IMR-90 (cell line): ENCODE data around the gene TIA1. TPM values are rescaled to one million over a fixed set of nuclear protein-coding genes. Genes with fewer than 3 reads are reported as not detected.

Source experiments
- ATAC-seq: fragments of 200-7000 bp; cut with Tn5 transposase; 2 replicates; pipeline ENCODE4 v1.9.1; 2020; ENCODE audit warnings: low read depth, mild to moderate bottlenecking, moderate library complexity
- BruUV-seq: library from RNA; stranded (reverse); fragments of 400-500 nt; replicated peaks from 2 replicates; lab custom pipeline; 2021; lab: Mats Ljungman, UMichigan
- CTCF ChIA-PET: fragments of 300-600 bp; formaldehyde crosslinking; extraction: SDS; loops from one replicate; lab custom pipeline; 2021; ENCODE audit warnings: antibody characterized with exemption; lab: Yijun Ruan, JAX
- POLR2A ChIA-PET: fragments of 300-600 bp; sonication (Branson Sonifier 250); formaldehyde crosslinking; loops from one replicate; lab custom pipeline; 2022; ENCODE audit warnings: antibody characterized with exemption; ENCODE audit not compliant: unreplicated experiment; lab: Charles Lee
- DNase-seq: peaks from one replicate; pipeline ENCODE4 v3.0.0; 2013
- H2AFZ ChIP-seq: replicated peaks from 2 replicates; pipeline ENCODE3; 2013; ENCODE audit warnings: low read length, mild to moderate bottlenecking; ENCODE audit not compliant: poor library complexity
- H2AK5ac ChIP-seq: 2 replicates; pipeline ENCODE4 v1.6.1; 2013; ENCODE audit warnings: low read depth, low read length, inconsistent platforms
- H2AK9ac ChIP-seq: replicated peaks from 2 replicates; pipeline ENCODE3; 2013; ENCODE audit warnings: mild to moderate bottlenecking, low read depth, low read length, moderate library complexity; ENCODE audit not compliant: poor library complexity
- H2BK120ac ChIP-seq: 2 replicates; pipeline ENCODE4 v1.6.1; 2013; ENCODE audit warnings: low read depth, low read length, inconsistent platforms
- H2BK15ac ChIP-seq: 3 replicates; pipeline ENCODE4 v1.6.1; 2013; ENCODE audit warnings: low read depth, low read length, inconsistent platforms
- H2BK20ac ChIP-seq: 2 replicates; pipeline ENCODE4 v1.6.1; 2013; ENCODE audit warnings: low read depth, mild to moderate bottlenecking, inconsistent platforms, low read length, moderate library complexity
- H2BK5ac ChIP-seq: 2 replicates; pipeline ENCODE4 v1.6.1; 2013; ENCODE audit warnings: mild to moderate bottlenecking, low read depth, low read length, inconsistent platforms; ENCODE audit not compliant: poor library complexity, severe bottlenecking
- H3K14ac ChIP-seq: replicated peaks from 2 replicates; pipeline ENCODE4 v1.6.1; 2013; ENCODE audit warnings: low read depth, low read length, inconsistent platforms
- H3K18ac ChIP-seq: 2 replicates; pipeline ENCODE4 v1.6.1; 2013; ENCODE audit warnings: low read depth, low read length, control low read depth
- H3K23ac ChIP-seq: 2 replicates; pipeline ENCODE4 v1.6.1; 2013; ENCODE audit warnings: low read depth, low read length, inconsistent platforms
- H3K27ac ChIP-seq: 2 replicates; pipeline ENCODE4 v1.5.1; 2013; ENCODE audit warnings: mild to moderate bottlenecking, control low read depth, low read length; ENCODE audit not compliant: insufficient read depth
- H3K27me3 ChIP-seq: 2 replicates; pipeline ENCODE4 v1.6.1; 2013; ENCODE audit warnings: low read length; ENCODE audit not compliant: control insufficient read depth, insufficient read depth
- H3K36me3 ChIP-seq: 2 replicates; pipeline ENCODE4 v1.6.1; 2013; ENCODE audit warnings: low read length, mixed read lengths; ENCODE audit not compliant: control insufficient read depth, insufficient read depth
- H3K4ac ChIP-seq: 2 replicates; pipeline ENCODE4 v1.6.1; 2013; ENCODE audit warnings: low read depth, low read length, inconsistent platforms
- H3K4me1 ChIP-seq: 2 replicates; pipeline ENCODE4 v1.6.1; 2013; ENCODE audit warnings: low read length, mixed read lengths; ENCODE audit not compliant: control insufficient read depth, insufficient read depth
- H3K4me2 ChIP-seq: 2 replicates; pipeline ENCODE4 v1.6.1; 2013; ENCODE audit warnings: low read depth, mild to moderate bottlenecking, control low read depth, low read length, moderate library complexity
- H3K4me3 ChIP-seq: 2 replicates; pipeline ENCODE4 v1.5.1; 2013; ENCODE audit warnings: low read depth, mild to moderate bottlenecking, control low read depth, low read length, moderate library complexity; ENCODE audit not compliant: insufficient read depth
- H3K56ac ChIP-seq: 2 replicates; pipeline ENCODE4 v1.6.1; 2013; ENCODE audit warnings: low read length, inconsistent platforms; ENCODE audit not compliant: insufficient read depth; ENCODE audit errors: extremely low read depth
- H3K79me1 ChIP-seq, 2 experiments: 2 replicates each; pipeline ENCODE4 v1.6.1; 2013; ENCODE audit warnings: low read length in 2 of 2, inconsistent platforms in 1 of 2, low read depth in 1 of 2
- H3K9ac ChIP-seq: 2 replicates; pipeline ENCODE4 v1.6.1; 2013; ENCODE audit warnings: low read depth, low read length, control low read depth
- H3K9me1 ChIP-seq: 2 replicates; pipeline ENCODE4 v1.6.1; 2013; ENCODE audit warnings: low read length, inconsistent platforms; ENCODE audit not compliant: insufficient read depth
- H3K9me3 ChIP-seq: 2 replicates; pipeline ENCODE4 v1.6.1; 2013; ENCODE audit warnings: low read length; ENCODE audit not compliant: control insufficient read depth, insufficient read depth
- H4K20me1 ChIP-seq: 2 replicates; pipeline ENCODE4 v1.6.1; 2013; ENCODE audit warnings: low read length, inconsistent platforms; ENCODE audit not compliant: insufficient read depth
- H4K5ac ChIP-seq: 2 replicates; pipeline ENCODE4 v1.6.1; 2013; ENCODE audit warnings: mild to moderate bottlenecking, low read depth, low read length, control low read depth
- H4K8ac ChIP-seq, 2 experiments: 2 replicates each; pipeline ENCODE4 v1.6.1; 2013; ENCODE audit warnings: low read depth in 2 of 2, low read length in 2 of 2, control low read depth in 1 of 2, inconsistent platforms in 1 of 2
- H4K91ac ChIP-seq: 2 replicates; pipeline ENCODE4 v1.6.1; 2013; ENCODE audit warnings: low read depth, low read length, inconsistent platforms; ENCODE audit not compliant: insufficient read depth
- BHLHE40 ChIP-seq: fragments of 150-350 bp; IDR thresholded peaks from 2 replicates; pipeline ENCODE4 v1.6.1; 2016; ENCODE audit warnings: mild to moderate bottlenecking, low read depth, low read length
- CEBPB ChIP-seq: IDR thresholded peaks from 2 replicates; pipeline ENCODE4 v1.6.1; 2012; ENCODE audit warnings: low read depth, low read length, improper control_type of control experiment
- MAFK ChIP-seq: IDR thresholded peaks from 2 replicates; pipeline ENCODE4 v1.6.1; 2012; ENCODE audit warnings: low read depth, low read length, improper control_type of control experiment
- MAZ ChIP-seq: IDR thresholded peaks from 2 replicates; pipeline ENCODE4 v1.6.1; 2012; ENCODE audit warnings: low read depth, mild to moderate bottlenecking, low read length, improper control_type of control experiment, moderate library complexity, borderline replicate concordance
- MXI1 ChIP-seq: IDR thresholded peaks from 2 replicates; pipeline ENCODE4 v1.6.1; 2012; ENCODE audit warnings: low read depth, mild to moderate bottlenecking, low read length, moderate library complexity, borderline replicate concordance
- NFE2L2 ChIP-seq: fragments of 150-350 bp; IDR thresholded peaks from 2 replicates; pipeline ENCODE4 v1.6.1; 2016; ENCODE audit warnings: low read depth, mild to moderate bottlenecking, low read length
- POLR2A ChIP-seq: IDR thresholded peaks from 2 replicates; pipeline ENCODE4 v1.6.1; 2012; ENCODE audit warnings: mild to moderate bottlenecking, low read depth, low read length
- RCOR1 ChIP-seq: IDR thresholded peaks from 2 replicates; pipeline ENCODE4 v1.6.1; 2012; ENCODE audit warnings: mild to moderate bottlenecking, low read length, improper control_type of control experiment; ENCODE audit not compliant: insufficient replicate concordance
- WGBS, 2 experiments: methylation state at CpG; one replicate each; pipeline versions ENCODE4 v1.1.5 to v1.1.7; 2013; ENCODE audit warnings: missing lambda C conversion rate in 2 of 2; ENCODE audit not compliant: insufficient read length in 1 of 2; ENCODE audit errors: extremely low coverage in 2 of 2; 5-methylcytosine and 5-hydroxymethylcytosine counted together
- dilution Hi-C: fragments of 300-500 bp; cut with HindIII; formaldehyde crosslinking; loops from one replicate; pipeline ENCODE4 v1.14.3; 2018; ENCODE audit warnings: low sequenced_read_pairs; ENCODE audit not compliant: unreplicated experiment
- in situ Hi-C: fragments of 300-500 bp; cut with MboI; formaldehyde crosslinking; loops from 3 replicates; pipeline ENCODE4 v1.14.3; 2019; ENCODE audit warnings: low sequenced_read_pairs, inconsistent platforms, mixed read lengths
- intact Hi-C: fragments of 100-400 bp; cut with micrococcal nuclease; formaldehyde crosslinking; loops from 2 replicates; pipeline ENCODE4 v1.10.0; 2022
- polyA plus RNA-seq, 3 experiments: library from polyadenylated mRNA; depleted of rRNA; stranded (reverse); fragments of >200 nt; gene quantifications; 2 replicates each; pipeline ENCODE4 v1.2.3, GENCODE V29; 2012; ENCODE audit warnings: low replicate concordance in 1 of 3
- total RNA-seq: library from RNA; depleted of rRNA; stranded (reverse); fragments of >200 nt; gene quantifications from 2 replicates; pipeline ENCODE4 v1.2.3, GENCODE V29; 2012
- TF ChIP-seq, protein P1 (sequence below): conservative IDR thresholded peaks from 2 replicates; pipeline ENCODE4 v1.5.1; 2012; ENCODE audit warnings: mild to moderate bottlenecking, low read depth, low read length, improper control_type of control experiment

Gene TIA1
- total and polyA plus RNA-seq, 2 of the 4 experiments (the other 2 are of a cell fraction), result 72.7 to 103 TPM

GRCh38 chr2:70214953-70215549, 33.4 kb downstream of the TIA1 start:
- peaks cover 9 to 27% of the 10 kb centered on the region in 2 experiments; a peak in 3 of 4 replicates for H3K79me1 ChIP-seq
- H3K4me3 ChIP-seq, result no peak overlapping the region
- dilution Hi-C loops (no loop called here), intact Hi-C loops (loop anchor here (2.0 kb wide), 2 partner anchors 34 to 300 kb away; partner anchors contain the start of genes MXD1 and TIA1), in situ Hi-C loops (no loop called here)
- H2AFZ ChIP-seq, result no peak overlapping the region
- H4K20me1 ChIP-seq, result peaks cover 9% of the 10 kb centered on the region; the same call in 1 of the 2 replicates
- CTCF ChIA-PET, result interaction anchor here (0.6 to 1.0 kb wide), 2 partner anchors 18 to 1542 kb away, joined by 3 to 4 read pairs; no protein-coding TSS in a partner anchor
- no peak overlapping the region for H3K9ac ChIP-seq
- H2BK120ac ChIP-seq, result no peak overlapping the region
- H3K4ac ChIP-seq, result no peak overlapping the region
- H3K23ac ChIP-seq, result no peak overlapping the region
- H3K27ac ChIP-seq, result no peak overlapping the region
- no peak overlapping the region for H4K5ac ChIP-seq
- peak; percentile 96 for DNase-seq
- H2AK5ac ChIP-seq, result no peak overlapping the region
- no peak overlapping the region for H2BK20ac ChIP-seq
- no peak overlapping the region for H3K18ac ChIP-seq
- H3K4me1 ChIP-seq, result peaks cover 6% of the 10 kb centered on the region
- no peak overlapping the region for H3K14ac ChIP-seq
- no peak overlapping the region for H2BK15ac ChIP-seq
- H4K8ac ChIP-seq, result no peak overlapping the region
- peak; percentile 86 for ATAC-seq
- peak overlapping the region; percentile 74 for H2BK5ac ChIP-seq
- no peaks in the 10 kb centered on the region for H3K9me3 ChIP-seq
- H3K27me3 ChIP-seq, result no peaks in the 10 kb centered on the region
- WGBS, 2 experiments, result no CpG with 5 or more reads among the region's 3 CpGs
- POLR2A ChIA-PET, result no interaction called here
- peak overlapping the region; percentile 42; the same call in 1 of the 2 replicates for H3K4me2 ChIP-seq
- H3K36me3 ChIP-seq, result peaks cover 44% of the 10 kb centered on the region
- no peak overlapping the region for H4K91ac ChIP-seq
- TF ChIP-seq MXI1 (no peak), MAFK (0 out of 2 replicates have a peak, but pooled peaks have one; percentile 2), NFE2L2 (no peak), POLR2A (no peak), MAZ (no peak), CEBPB (peak; percentile 39), RCOR1 (peak; percentile 62), BHLHE40 (no peak)
- TF ChIP-seq, protein P1, sequence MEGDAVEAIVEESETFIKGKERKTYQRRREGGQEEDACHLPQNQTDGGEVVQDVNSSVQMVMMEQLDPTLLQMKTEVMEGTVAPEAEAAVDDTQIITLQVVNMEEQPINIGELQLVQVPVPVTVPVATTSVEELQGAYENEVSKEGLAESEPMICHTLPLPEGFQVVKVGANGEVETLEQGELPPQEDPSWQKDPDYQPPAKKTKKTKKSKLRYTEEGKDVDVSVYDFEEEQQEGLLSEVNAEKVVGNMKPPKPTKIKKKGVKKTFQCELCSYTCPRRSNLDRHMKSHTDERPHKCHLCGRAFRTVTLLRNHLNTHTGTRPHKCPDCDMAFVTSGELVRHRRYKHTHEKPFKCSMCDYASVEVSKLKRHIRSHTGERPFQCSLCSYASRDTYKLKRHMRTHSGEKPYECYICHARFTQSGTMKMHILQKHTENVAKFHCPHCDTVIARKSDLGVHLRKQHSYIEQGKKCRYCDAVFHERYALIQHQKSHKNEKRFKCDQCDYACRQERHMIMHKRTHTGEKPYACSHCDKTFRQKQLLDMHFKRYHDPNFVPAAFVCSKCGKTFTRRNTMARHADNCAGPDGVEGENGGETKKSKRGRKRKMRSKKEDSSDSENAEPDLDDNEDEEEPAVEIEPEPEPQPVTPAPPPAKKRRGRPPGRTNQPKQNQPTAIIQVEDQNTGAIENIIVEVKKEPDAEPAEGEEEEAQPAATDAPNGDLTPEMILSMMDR, result no peak
- no TSS peak for BruUV-seq
- no peak overlapping the region for H2AK9ac ChIP-seq
- no peaks in the 10 kb centered on the region for H3K9me1 ChIP-seq
- H3K56ac ChIP-seq, result no peak overlapping the region
